Activated CD4-positive, alpha-beta T cell treated with anti-CD3 and anti-CD28 coated beads for 36 hours (primary cell): ENCODE data around the gene TLE3. TPM values are rescaled to one million over a fixed set of nuclear protein-coding genes. Genes with fewer than 3 reads are reported as not detected.
A peak's percentile ranks its signal among the peaks of the same experiment; 100 is the strongest.

Experiments used
- ATAC-seq: fragments of 200-7000 bp; cut with Tn5 transposase; one replicate; pipeline ENCODE4 v1.10.0; 2021; ENCODE audit warnings: mild to moderate bottlenecking, moderate library complexity
- CTCF ChIA-PET: fragments of 350-600 bp; sonication (Branson Sonifier 250); formaldehyde crosslinking; loops from one replicate; lab custom pipeline; 2021; ENCODE audit warnings: antibody characterized with exemption; lab: Charles Lee
- POLR2A ChIA-PET: fragments of 350-600 bp; sonication (Branson Sonifier 250); formaldehyde crosslinking; loops from one replicate; lab custom pipeline; 2021; ENCODE audit warnings: antibody characterized with exemption, inconsistent platforms; lab: Charles Lee
- DNase-seq: peaks from one replicate; pipeline ENCODE4 v3.0.0-alpha.2; 2020
- H3K27ac Mint-ChIP-seq: one replicate; pipeline ENCODE4 v1.8.0; 2021; ENCODE audit warnings: mixed read lengths
- H3K27me3 Mint-ChIP-seq: one replicate; pipeline ENCODE4 v1.8.0; 2021; ENCODE audit warnings: mixed read lengths
- H3K36me3 Mint-ChIP-seq: one replicate; pipeline ENCODE4 v1.8.0; 2021; ENCODE audit warnings: low read depth, mixed read lengths
- H3K4me1 Mint-ChIP-seq: one replicate; pipeline ENCODE4 v1.8.0; 2021; ENCODE audit warnings: mixed read lengths
- H3K4me3 Mint-ChIP-seq: one replicate; pipeline ENCODE4 v1.8.0; 2021; ENCODE audit warnings: mild to moderate bottlenecking, moderate library complexity, mixed read lengths
- H3K9me3 Mint-ChIP-seq: one replicate; pipeline ENCODE4 v1.8.0; 2021; ENCODE audit warnings: low read depth, mixed read lengths
- intact Hi-C, 2 experiments: fragments of 100-400 bp; cut with DNase I in 1 of 2; cut with micrococcal nuclease in 1 of 2; formaldehyde crosslinking; loops; one replicate each; pipeline versions ENCODE4 v1.14.2 to v1.15.1; 2022 to 2024; cut with DNase I, micrococcal nuclease
- total RNA-seq, 2 experiments: library from RNA; stranded (reverse); gene quantifications; one replicate each; pipeline ENCODE4 v1.2.3, GENCODE V29; 2021

TLE3 gene
- total RNA-seq, result 10 to 100 TPM; 89.2 to 97.6 TPM

DNA sequence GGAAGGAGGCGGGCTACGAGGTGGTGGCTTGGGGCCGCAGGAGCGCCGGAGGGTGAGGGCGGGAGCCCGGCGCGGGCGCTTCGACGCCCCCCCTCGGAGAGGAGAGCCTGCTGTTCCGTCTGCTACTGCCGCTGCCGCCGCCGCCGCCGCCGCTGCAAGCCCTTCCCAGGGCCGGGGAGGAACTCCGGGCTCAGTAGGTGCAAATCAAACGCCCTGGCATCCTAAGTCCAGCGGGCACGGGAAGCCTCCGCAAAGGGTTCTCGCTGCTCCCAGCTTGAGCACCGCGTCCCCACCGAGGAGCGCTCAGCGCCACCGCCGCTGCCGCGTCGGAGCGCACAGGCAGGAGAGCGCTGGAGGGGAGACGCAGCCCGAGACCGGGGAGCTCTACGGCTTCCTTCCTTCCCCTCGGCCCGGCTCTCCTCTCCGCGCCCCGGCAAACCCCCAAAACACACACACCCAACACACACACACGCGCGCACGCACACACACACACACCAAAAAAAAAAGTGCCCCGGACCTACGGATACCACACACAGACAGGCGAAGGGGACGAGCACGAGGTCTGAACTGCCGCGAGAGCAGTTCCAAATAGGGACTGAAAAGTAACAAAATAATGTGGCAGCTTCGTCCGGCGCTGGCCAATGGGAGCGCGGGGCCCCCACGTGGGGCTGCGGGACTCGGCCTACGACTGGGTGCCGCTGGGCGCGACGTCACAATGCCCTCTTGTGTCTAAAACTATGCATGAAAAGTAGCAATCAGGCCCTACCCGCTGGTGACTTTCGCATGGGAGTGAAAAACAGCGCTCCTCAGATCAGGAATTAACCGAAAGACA, at the start of gene TLE3:
Gene TLE3, minus strand, starts transcription at position 597 of the 832 bp plus-strand sequence. CDS start 1,119 bp downstream, outside the sequence.
- Mint-ChIP-seq H3K27me3 (peaks cover 5% of the 10 kb centered on the region), H3K4me3 (peak within 1 kb of the TSS; percentile 93), H3K9me3 (no peaks in the 10 kb centered on the region), H3K36me3 (peaks cover 29% of the 10 kb centered on the region), H3K4me1 (peaks cover 41% of the 10 kb centered on the region), H3K27ac (peak within 1 kb of the TSS; percentile 95)
- DNase-seq, result peak; percentile 99
- intact Hi-C loops, result loop anchor here (2.0 to 10.0 kb wide), 12 partner anchors 339 to 1820 kb away; partner anchors contain the start of genes FEM1B (in 1 of the 2), GLCE (in 1 of the 2), RPLP1 (in 1 of the 2) and UACA (in 1 of the 2)
- peak; percentile 68 for ATAC-seq
- POLR2A ChIA-PET, result interaction anchor here (0.6 to 1.4 kb wide), 10 partner anchors 20 to 635 kb away, joined by 3 to 13 read pairs (median 4); no protein-coding TSS in a partner anchor
- CTCF ChIA-PET, result interaction anchor here (1.0 to 1.1 kb wide), 4 partner anchors 43 to 1222 kb away, joined by 4 to 9 read pairs (median 7); no protein-coding TSS in a partner anchor

DNA sequence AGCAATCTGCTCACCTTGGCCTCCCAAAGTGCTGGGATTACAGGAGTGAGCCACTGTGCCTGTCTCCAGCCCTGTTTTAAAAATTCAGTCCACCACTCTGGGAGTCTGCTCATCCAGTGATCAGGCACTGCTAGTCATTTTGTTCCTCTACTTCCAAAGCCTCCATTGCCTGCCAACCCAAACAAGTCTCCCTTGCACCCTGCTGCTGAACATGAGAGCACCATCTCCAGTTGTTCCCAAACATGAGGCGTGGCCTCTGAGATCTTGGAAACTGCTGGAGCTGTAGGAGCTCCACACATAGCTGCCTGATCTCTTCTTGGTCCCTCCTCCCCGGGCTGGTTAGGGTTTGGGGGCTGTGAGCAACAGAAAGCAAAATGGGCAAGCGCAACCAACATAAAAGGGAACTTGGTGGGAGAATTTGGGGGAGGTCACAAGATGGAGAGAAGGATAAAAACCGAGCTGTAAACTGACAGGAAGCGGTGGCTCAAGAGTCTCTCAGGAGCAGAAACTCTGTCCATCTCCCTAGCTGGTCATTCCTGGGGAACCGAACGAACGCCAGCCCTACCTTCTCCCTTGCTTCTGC, 49.6 kb upstream of the TLE3 start:
- H3K9me3 Mint-ChIP-seq, result no peaks in the 10 kb centered on the region
- peaks cover 8% of the 10 kb centered on the region for H3K4me1 Mint-ChIP-seq
- no peak for ATAC-seq
- no peak overlapping the region for H3K4me3 Mint-ChIP-seq
- H3K27me3 Mint-ChIP-seq, result peaks cover 24% of the 10 kb centered on the region
- ChIA-PET CTCF (no interaction called here), POLR2A (no interaction called here)
- H3K27ac Mint-ChIP-seq, result no peak overlapping the region
- no peak for DNase-seq
- intact Hi-C loops, result no loop called here
- no peaks in the 10 kb centered on the region for H3K36me3 Mint-ChIP-seq

DNA sequence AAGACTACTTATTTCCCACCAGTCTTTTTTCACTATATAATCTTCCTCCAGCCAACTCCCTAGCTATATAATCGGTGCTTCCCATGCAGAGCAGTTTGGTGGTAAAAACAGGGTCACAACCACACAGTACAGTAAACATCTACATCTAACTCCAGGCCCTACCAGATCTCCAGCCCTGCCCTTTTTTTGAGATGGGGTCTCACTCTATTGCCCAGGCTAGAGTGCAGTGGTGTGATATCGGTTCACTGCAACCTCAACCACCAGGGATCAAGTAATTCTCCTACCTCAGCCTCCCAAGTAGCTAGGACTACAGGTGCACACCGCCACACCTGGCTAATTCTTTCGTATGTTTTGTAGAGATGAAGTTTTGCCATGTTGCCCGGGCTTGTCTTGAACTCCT, 49.1 kb upstream of the TLE3 start:
- intact Hi-C loops, result no loop called here
- Mint-ChIP-seq H3K9me3 (no peaks in the 10 kb centered on the region), H3K4me3 (no peak overlapping the region), H3K27me3 (peaks cover 24% of the 10 kb centered on the region), H3K27ac (no peak overlapping the region), H3K36me3 (no peaks in the 10 kb centered on the region), H3K4me1 (peaks cover 13% of the 10 kb centered on the region)
- ATAC-seq (no peak), DNase-seq (no peak)
- CTCF ChIA-PET, result no interaction called here
- POLR2A ChIA-PET, result no interaction called here

DNA sequence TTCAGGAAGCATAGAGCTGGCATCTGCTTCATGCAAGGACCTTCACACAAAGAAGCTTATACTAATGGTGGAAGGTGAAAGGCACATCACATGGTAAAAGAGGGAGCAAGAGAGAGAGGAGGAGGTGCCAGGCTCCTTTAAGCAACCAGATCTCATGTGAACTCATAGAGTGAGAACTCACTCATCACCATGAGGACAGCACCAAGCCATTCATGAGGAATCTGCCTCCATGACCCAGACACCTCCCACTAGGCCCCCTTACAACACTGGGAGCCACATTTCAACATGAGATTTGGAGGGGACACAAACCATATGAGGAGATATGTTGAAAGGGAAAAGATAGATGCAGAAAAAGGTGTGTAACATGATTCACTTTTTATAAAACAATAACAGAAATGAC, 48.4 kb upstream of the TLE3 start:
- H3K27ac Mint-ChIP-seq, result no peak overlapping the region
- H3K36me3 Mint-ChIP-seq, result no peaks in the 10 kb centered on the region
- DNase-seq, result no peak
- ChIA-PET CTCF (no interaction called here), POLR2A (no interaction called here)
- H3K4me1 Mint-ChIP-seq, result peaks cover 20% of the 10 kb centered on the region
- H3K27me3 Mint-ChIP-seq, result peaks cover 24% of the 10 kb centered on the region
- ATAC-seq, result no peak
- no peak overlapping the region for H3K4me3 Mint-ChIP-seq
- intact Hi-C loops, result no loop called here
- no peaks in the 10 kb centered on the region for H3K9me3 Mint-ChIP-seq

DNA sequence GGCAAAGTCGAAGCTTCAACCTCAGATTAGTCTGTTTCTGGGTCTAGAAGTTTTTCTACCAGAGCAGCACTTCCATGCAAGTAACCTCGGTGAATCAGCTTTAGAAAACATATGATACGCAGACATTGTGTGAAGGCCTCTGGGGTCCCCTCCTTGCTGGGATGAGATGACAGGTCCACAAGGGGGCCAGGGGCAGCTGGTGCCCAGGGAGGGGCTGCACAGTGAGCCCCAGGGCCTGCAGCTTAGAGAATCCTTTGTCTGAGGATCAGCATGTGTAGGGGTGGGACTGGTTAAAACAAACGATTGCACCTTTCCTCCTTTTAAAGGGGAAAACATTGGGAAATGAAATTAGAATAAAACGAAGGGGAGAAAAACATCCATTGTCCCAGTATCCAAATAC, 47.5 kb upstream of the TLE3 start:
- H3K9me3 Mint-ChIP-seq, result no peaks in the 10 kb centered on the region
- H3K27me3 Mint-ChIP-seq, result peaks cover 24% of the 10 kb centered on the region
- no peak for ATAC-seq
- intact Hi-C loops, result no loop called here
- ChIA-PET CTCF (no interaction called here), POLR2A (no interaction called here)
- no peak overlapping the region for H3K27ac Mint-ChIP-seq
- H3K36me3 Mint-ChIP-seq, result no peaks in the 10 kb centered on the region
- no peak overlapping the region for H3K4me3 Mint-ChIP-seq
- DNase-seq, result no peak
- peaks cover 29% of the 10 kb centered on the region for H3K4me1 Mint-ChIP-seq

DNA sequence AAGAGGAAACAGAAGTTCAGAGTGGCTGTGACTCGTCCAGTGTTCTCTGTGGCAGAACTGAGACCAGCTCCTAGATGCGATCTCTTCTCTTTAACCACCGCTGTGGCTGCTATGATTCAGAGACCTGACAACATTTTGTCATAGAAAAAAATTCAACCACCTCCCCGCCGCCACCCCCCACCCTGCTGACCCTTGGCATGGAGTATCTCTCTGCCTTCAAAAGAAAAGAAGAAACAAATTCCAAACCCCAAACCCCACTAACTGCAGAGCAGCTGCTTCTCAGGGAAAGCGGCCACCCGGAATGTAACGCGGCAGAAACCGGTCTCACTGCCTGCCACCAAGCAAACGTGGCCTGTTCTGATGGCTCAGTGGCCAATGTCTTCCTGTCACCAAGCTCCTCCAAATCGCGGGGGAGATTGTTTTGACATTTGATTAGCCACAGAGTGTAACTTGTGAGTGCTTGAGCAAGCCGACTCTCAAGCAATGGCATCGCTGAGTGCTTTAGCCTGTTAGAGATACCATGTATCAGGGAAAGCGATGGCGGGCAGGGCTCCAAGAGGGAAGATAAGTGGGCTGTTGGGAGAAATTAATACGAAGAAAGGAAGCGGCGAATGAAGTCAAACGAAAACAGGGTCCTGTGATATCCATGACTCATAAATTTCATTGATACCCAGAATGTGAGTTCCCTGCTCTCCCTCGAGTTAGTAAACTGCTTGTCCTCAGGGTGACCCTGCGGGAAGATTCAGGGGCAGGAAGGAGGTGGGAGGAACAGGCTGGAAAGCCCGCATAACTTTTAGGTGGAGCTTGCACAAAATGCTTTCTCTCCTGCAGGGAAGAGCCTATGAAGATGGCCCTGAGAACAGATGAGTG, 44.8 kb upstream of the TLE3 start:
- POLR2A ChIA-PET, result interaction anchor here (0.7 to 1.0 kb wide), 4 partner anchors 43 to 428 kb away, joined by 3 to 4 read pairs (median 3); partner anchors contain the start of gene TLE3
- ATAC-seq (peak; percentile 79), DNase-seq (peak; percentile 70)
- Mint-ChIP-seq H3K4me3 (no peak overlapping the region), H3K27ac (peak overlapping the region; percentile 34), H3K27me3 (peaks cover 24% of the 10 kb centered on the region), H3K36me3 (no peaks in the 10 kb centered on the region), H3K9me3 (no peaks in the 10 kb centered on the region), H3K4me1 (peaks cover 34% of the 10 kb centered on the region)
- CTCF ChIA-PET, result interaction anchor here (0.7 to 0.8 kb wide), 3 partner anchors 43 to 428 kb away, joined by 3 to 4 read pairs (median 3); no protein-coding TSS in a partner anchor
- intact Hi-C loops, result loop anchor here (1.0 to 5.0 kb wide), 8 partner anchors 42 to 430 kb away; no protein-coding TSS in a partner anchor

DNA sequence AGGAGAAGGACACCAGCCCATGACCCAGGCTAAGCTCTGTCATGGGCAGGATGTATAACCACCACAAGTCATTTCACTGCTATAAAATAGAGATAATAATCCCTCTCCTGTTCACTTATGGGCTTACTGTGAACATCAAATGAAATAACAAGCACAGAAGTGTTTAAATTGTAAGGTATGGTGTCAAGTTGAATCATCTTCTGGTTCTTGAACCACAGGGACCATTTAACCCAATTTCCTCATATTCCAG, 44.3 kb upstream of the TLE3 start:
- CTCF ChIA-PET, result interaction anchor here (0.7 to 0.8 kb wide), 3 partner anchors 42 to 428 kb away, joined by 3 to 4 read pairs (median 3); no protein-coding TSS in a partner anchor
- H3K9me3 Mint-ChIP-seq, result no peaks in the 10 kb centered on the region
- POLR2A ChIA-PET, result interaction anchor here (0.7 to 1.0 kb wide), 3 partner anchors 42 to 350 kb away, joined by 3 to 4 read pairs (median 3); partner anchors contain the start of gene TLE3
- intact Hi-C loops, result loop anchor here (1.0 to 5.0 kb wide), 8 partner anchors 41 to 430 kb away; no protein-coding TSS in a partner anchor
- peaks cover 21% of the 10 kb centered on the region for H3K27me3 Mint-ChIP-seq
- H3K4me1 Mint-ChIP-seq, result peaks cover 34% of the 10 kb centered on the region
- H3K27ac Mint-ChIP-seq, result no peak overlapping the region
- DNase-seq (no peak), ATAC-seq (peak; percentile 74)
- no peak overlapping the region for H3K4me3 Mint-ChIP-seq
- H3K36me3 Mint-ChIP-seq, result no peaks in the 10 kb centered on the region

DNA sequence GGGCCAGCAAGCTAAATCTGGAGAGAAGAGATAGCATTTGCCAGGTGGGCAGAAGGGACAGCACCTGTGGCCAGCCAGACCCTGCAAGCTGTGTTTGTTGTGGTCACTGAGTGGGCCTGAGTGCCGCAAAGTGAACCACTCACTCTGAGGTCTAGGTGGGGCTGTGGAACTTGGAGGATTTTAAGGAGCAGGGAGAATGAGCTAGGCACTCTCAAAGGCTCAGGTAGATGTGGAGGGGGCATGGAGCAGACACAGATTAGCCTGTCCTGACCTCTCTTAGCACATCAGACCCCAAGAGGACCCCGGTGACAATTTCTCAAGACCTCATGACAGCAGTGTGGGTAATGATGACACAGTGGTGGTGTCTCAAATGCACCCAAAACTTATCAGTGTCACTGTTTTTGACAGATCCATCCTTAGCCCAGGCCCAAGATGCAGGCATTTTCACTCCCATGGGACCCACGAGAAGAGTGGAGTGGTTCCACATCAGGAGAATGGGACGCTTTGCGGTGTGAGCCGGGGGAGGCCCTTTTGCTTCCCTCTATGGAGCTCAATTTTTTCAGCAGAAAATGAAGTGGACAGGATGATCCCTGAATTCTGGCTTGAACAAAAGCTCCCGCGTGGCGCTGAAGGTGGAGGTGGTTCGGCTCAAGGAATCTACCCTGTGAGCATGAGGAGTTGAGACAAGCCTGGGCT, 43.8 kb upstream of the TLE3 start:
- intact Hi-C loops, result loop anchor here (1.0 to 5.0 kb wide), 8 partner anchors 41 to 429 kb away; no protein-coding TSS in a partner anchor
- peak; percentile 22 for DNase-seq
- CTCF ChIA-PET, result interaction anchor here (0.6 to 0.8 kb wide), 4 partner anchors 42 to 671 kb away, joined by 3 to 4 read pairs (median 3); no protein-coding TSS in a partner anchor
- Mint-ChIP-seq H3K4me3 (no peak overlapping the region), H3K4me1 (peaks cover 34% of the 10 kb centered on the region), H3K36me3 (no peaks in the 10 kb centered on the region), H3K9me3 (no peaks in the 10 kb centered on the region), H3K27me3 (peaks cover 21% of the 10 kb centered on the region), H3K27ac (peak overlapping the region; percentile 40)
- POLR2A ChIA-PET, result interaction anchor here (0.7 to 1.3 kb wide), 3 partner anchors 42 to 44 kb away, joined by 3 to 4 read pairs (median 3); partner anchors contain the start of gene TLE3
- ATAC-seq, result no peak

DNA sequence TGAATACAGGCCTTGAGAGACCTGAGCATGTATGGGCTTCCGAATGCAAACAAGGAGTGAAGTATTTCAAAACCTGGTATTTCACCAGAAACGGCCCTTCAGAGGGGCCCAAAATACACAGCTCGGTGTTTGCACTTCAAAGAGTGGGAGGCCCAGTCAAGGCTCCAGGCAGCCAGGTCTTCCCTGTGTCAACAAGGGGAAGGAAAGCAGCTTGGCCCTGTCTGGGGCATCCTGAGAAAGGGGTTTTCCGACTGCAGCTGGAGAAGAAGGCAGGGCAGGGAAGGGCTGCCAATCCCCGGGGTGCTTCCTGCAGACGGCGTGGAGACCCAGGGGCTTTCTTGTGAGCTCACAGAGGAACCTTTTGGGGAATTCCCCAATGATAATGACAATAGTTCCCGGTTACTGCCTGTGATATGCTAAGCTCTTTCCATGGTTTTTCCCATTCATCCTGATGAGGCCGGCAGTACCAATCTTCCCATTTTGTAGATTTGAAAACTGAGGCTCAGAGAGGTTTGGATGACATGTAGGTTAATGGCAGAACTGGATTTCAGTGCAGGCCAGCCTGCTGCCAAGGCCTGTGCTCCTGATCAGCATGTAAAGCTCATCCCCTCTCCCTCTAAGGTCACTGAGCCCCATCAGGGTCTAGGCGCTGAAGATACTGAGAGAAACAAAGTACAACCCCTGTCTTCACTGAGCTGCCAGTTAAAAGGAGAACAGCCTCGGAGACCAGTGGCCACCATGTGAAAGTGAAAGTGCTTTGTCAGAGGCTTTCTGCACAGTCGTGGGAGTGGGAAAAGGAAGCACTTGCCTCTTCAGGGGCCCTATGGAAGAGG, 43.0 kb upstream of the TLE3 start:
- intact Hi-C loops, result loop anchor here in 1 of 2 experiments (5.0 kb wide), 2 partner anchors 162 to 428 kb away; no protein-coding TSS in a partner anchor
- H3K36me3 Mint-ChIP-seq, result no peaks in the 10 kb centered on the region
- ChIA-PET POLR2A (interaction anchor here (0.7 to 1.3 kb wide), 2 partner anchors 43 to 301 kb away, joined by 3 read pairs; partner anchors contain the start of gene TLE3), CTCF (interaction anchor here (0.6 to 1.4 kb wide), 3 partner anchors 14 to 672 kb away, joined by 3 to 9 read pairs (median 4); partner anchors contain the start of gene TLE3)
- H3K4me3 Mint-ChIP-seq, result peak overlapping the region; percentile 8
- ATAC-seq, result peak; percentile 32
- peak; percentile 55 for DNase-seq
- peaks cover 21% of the 10 kb centered on the region for H3K27me3 Mint-ChIP-seq
- peak overlapping the region; percentile 40 for H3K27ac Mint-ChIP-seq
- H3K9me3 Mint-ChIP-seq, result no peaks in the 10 kb centered on the region
- peaks cover 34% of the 10 kb centered on the region for H3K4me1 Mint-ChIP-seq
